Nephron (organoid): ENCODE measurements around the gene HEY2.

Experiments used
- H3K27ac Mint-ChIP-seq, 3 experiments: 2 replicates each; pipeline ENCODE4 v1.8.0; 2020; ENCODE audit warnings: mixed read lengths in 3 of 3, mild to moderate bottlenecking in 2 of 3, moderate library complexity in 1 of 3
- H3K27me3 Mint-ChIP-seq: 2 replicates; pipeline ENCODE4 v1.8.0; 2021; ENCODE audit warnings: low read depth, mild to moderate bottlenecking, moderate library complexity, mixed read lengths
- H3K36me3 Mint-ChIP-seq: 2 replicates; pipeline ENCODE4 v1.8.0; 2020; ENCODE audit warnings: low read depth, mixed read lengths
- H3K4me1 Mint-ChIP-seq: 2 replicates; pipeline ENCODE4 v1.8.0; 2020; ENCODE audit warnings: mixed read lengths
- H3K4me3 Mint-ChIP-seq, 3 experiments: 2 replicates each; pipeline ENCODE4 v1.8.0; 2020; ENCODE audit warnings: mild to moderate bottlenecking in 3 of 3, mixed read lengths in 3 of 3, moderate library complexity in 2 of 3
- H3K9me3 Mint-ChIP-seq: 2 replicates; pipeline ENCODE4 v1.8.0; 2020; ENCODE audit warnings: mixed read lengths
- TF ChIP-seq, protein P1 (sequence below), 3 experiments: fragments of 200-600 bp; sonication (generic); IDR thresholded peaks; one replicate each; pipeline ENCODE4 v1.5.0; 2021; ENCODE audit warnings: antibody characterized with exemption in 3 of 3; ENCODE audit not compliant: unreplicated experiment in 3 of 3

HEY2 gene

DNA sequence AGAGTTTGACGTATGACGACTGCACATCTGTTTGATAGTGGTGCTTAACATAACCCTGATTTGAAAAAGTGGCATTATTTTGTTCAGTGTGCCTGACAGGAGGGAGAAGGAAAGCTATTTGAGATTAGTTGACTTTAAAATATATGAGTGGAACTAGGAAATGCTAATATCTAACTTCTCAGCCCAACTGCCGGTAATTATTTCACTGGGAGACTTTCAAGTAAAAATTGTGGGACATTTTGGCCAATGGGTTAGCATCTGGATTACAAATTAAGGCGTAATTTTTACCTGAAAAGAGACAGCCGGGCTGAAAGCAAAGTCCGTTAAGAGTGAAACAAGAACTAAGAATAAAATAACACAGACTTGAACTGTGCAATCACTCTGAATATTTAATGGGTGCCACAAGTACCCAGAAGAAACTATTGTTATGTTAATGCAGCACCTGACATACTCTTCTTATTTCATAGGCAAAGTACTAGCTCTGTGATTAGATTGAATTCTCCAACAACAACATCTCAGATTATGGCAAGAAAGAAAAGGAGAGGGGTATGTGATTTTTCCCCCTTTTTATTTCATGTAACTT, 2.0 kb downstream of the HEY2 start:
- peaks cover 59% of the 10 kb centered on the region for H3K27me3 Mint-ChIP-seq
- H3K4me1 Mint-ChIP-seq, result peaks cover 23% of the 10 kb centered on the region
- peaks cover 5% of the 10 kb centered on the region for H3K36me3 Mint-ChIP-seq
- peak overlapping the region; percentile 24 to 71 (median 66) for H3K4me3 Mint-ChIP-seq
- H3K9me3 Mint-ChIP-seq, result no peaks in the 10 kb centered on the region
- TF ChIP-seq, protein P1, sequence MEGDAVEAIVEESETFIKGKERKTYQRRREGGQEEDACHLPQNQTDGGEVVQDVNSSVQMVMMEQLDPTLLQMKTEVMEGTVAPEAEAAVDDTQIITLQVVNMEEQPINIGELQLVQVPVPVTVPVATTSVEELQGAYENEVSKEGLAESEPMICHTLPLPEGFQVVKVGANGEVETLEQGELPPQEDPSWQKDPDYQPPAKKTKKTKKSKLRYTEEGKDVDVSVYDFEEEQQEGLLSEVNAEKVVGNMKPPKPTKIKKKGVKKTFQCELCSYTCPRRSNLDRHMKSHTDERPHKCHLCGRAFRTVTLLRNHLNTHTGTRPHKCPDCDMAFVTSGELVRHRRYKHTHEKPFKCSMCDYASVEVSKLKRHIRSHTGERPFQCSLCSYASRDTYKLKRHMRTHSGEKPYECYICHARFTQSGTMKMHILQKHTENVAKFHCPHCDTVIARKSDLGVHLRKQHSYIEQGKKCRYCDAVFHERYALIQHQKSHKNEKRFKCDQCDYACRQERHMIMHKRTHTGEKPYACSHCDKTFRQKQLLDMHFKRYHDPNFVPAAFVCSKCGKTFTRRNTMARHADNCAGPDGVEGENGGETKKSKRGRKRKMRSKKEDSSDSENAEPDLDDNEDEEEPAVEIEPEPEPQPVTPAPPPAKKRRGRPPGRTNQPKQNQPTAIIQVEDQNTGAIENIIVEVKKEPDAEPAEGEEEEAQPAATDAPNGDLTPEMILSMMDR (IDR thresholded peaks at IDR 0.05; ENCODE audit: unreplicated experiment in 3 of 3), result no peak
- H3K27ac Mint-ChIP-seq, result no peak overlapping the region

DNA sequence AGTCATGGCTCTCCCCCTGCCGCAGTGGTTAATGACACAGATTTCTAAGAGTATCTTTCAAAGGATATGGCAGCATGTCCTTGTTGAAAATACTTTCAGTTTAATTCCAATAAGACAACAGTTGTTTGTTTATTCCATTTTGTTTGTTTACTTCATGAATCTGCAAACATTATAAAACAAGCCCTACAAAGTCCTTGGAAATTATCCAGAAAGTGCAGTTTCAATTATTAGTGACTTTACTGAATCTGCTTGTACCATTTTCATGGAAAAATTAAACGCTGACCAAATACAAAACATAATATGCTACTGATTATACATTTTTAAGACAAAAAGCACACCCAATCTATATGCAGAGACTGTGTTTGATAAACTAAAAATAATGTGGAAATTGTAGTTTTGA, 3.3 kb downstream of the HEY2 start:
- no peaks in the 10 kb centered on the region for H3K9me3 Mint-ChIP-seq
- peaks cover 16% of the 10 kb centered on the region for H3K4me1 Mint-ChIP-seq
- TF ChIP-seq, protein P1 (IDR thresholded peaks at IDR 0.05; ENCODE audit: unreplicated experiment in 3 of 3), result no peak
- peaks cover 45% of the 10 kb centered on the region for H3K27me3 Mint-ChIP-seq
- peak overlapping the region; percentile 40 to 46 (median 41) for H3K4me3 Mint-ChIP-seq
- peaks cover 5% of the 10 kb centered on the region for H3K36me3 Mint-ChIP-seq
- no peak overlapping the region for H3K27ac Mint-ChIP-seq

DNA sequence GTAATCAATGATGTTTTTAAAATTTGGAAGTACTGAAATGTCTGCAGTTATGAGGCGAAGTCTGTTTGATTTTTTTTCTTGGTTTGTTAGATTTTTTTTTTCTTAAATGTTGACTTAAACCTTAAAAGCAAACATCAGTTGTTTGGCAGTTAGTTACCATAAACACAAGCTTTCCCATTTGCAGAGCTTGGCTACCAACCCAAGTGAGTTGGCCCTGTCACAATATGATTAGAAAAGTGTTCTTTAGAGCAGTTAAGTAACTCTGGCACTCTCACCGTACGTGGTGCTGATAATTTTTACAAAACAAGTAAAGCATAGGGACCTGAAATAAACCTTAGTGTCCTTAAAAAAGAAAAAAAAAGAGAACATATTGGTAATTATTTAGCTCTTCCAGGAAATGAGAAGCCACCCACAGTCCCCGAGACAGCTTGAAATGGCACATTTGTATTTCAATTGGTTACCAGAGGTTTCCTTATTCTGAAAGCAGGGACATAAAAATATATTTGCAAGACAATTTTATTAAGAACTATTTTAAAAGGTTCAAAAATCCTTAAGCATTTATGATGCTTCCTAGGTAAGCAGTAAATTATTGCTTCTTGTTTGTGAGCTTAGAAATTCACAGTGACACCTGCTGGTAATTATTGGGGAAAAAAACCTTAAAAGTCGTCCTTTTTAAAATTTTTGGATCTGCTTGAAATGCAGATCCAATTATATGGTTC, 3.9 kb downstream of the HEY2 start:
- Mint-ChIP-seq H3K4me1 (peaks cover 16% of the 10 kb centered on the region), H3K36me3 (peaks cover 5% of the 10 kb centered on the region), H3K4me3 (no peak overlapping the region), H3K27me3 (peaks cover 39% of the 10 kb centered on the region), H3K9me3 (no peaks in the 10 kb centered on the region), H3K27ac (no peak overlapping the region)
- TF ChIP-seq, protein P1 (IDR thresholded peaks at IDR 0.05; ENCODE audit: unreplicated experiment in 3 of 3), result peak; percentile 42 to 58 (median 42)

DNA sequence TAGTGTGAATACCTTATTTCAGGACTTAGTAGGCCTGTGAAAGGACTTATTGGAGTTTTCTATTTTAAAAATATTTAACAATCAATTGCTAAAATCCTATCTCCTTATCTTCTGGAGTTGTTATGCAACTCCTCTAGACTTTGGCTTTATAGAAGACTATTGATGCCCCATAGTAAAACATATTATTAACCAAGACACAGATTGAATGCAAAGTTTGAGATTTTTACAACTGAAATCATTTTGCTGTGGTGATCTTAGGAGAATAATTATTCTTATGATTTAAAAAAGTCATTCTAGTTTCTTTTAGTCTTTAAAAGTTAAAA, 4.5 kb downstream of the HEY2 start:
- Mint-ChIP-seq H3K4me3 (no peak overlapping the region), H3K9me3 (no peaks in the 10 kb centered on the region), H3K4me1 (peaks cover 16% of the 10 kb centered on the region), H3K27me3 (peaks cover 34% of the 10 kb centered on the region), H3K36me3 (peaks cover 6% of the 10 kb centered on the region), H3K27ac (no peak overlapping the region)
- TF ChIP-seq, protein P1 (IDR thresholded peaks at IDR 0.05; ENCODE audit: unreplicated experiment in 3 of 3), result peak in 1 of 3 experiments; percentile 7

DNA sequence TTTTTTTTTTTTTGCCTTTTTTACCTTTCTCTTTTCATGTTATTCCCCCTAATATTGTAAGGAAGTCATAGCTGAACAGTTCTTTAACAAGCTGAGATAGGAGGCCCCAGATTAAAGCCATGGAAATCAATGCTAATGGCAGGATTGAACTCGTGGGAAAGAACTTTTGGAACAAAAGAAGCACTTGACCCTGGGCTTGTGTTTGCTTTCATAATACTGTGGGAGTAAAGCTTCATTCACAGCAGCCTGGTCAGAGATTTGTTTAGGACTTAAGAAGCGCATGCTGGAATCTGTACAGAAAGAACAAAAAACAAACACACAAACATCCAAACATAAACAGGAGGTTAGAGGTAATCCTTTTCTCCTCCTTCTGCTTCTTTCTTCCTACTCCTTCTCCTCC, 5.1 kb downstream of the HEY2 start:
- Mint-ChIP-seq H3K27me3 (peaks cover 35% of the 10 kb centered on the region), H3K4me1 (peaks cover 16% of the 10 kb centered on the region), H3K4me3 (no peak overlapping the region), H3K36me3 (peaks cover 13% of the 10 kb centered on the region), H3K27ac (no peak overlapping the region), H3K9me3 (no peaks in the 10 kb centered on the region)
- TF ChIP-seq, protein P1 (IDR thresholded peaks at IDR 0.05; ENCODE audit: unreplicated experiment in 3 of 3), result no peak
